HG03039 (cell line): ENCODE results near the gene CEACAM3.
"Not testable (repeated sequence)": the region's sequence is repeated elsewhere in the genome, so short reads cannot be mapped to it uniquely, and the experiment has no call there.

Experiments used
- ATAC-seq: cut with Tn5 transposase; IDR thresholded peaks from one replicate; pipeline ENCODE4 v1.9.1; 2021; ENCODE audit warnings: mild to moderate bottlenecking, moderate library complexity; ENCODE audit not compliant: unreplicated experiment

The CEACAM3 gene

DNA sequence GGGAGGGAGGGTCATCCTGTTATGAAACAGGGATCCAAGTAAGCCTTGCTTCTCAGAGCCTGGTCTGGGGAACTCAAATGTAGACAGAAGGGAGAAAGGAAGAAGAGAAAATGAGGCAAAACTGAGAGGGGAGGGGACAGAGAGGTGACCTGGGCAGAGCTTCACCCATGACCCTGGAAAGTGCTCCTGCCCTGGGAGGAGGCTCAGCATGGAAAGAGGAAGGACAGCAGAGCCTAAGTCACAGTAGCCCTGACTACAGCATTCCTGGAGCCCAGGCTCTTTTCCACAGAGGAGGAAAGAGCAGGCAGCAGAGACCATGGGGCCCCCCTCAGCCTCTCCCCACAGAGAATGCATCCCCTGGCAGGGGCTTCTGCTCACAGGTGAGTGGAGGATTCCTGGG, at the start of gene CEACAM3:
Gene CEACAM3 (plus strand): TSS at position 226 of the 400 bp plus-strand sequence. CDS start 91 bp downstream, at position 317.
- ATAC-seq: no peak

DNA sequence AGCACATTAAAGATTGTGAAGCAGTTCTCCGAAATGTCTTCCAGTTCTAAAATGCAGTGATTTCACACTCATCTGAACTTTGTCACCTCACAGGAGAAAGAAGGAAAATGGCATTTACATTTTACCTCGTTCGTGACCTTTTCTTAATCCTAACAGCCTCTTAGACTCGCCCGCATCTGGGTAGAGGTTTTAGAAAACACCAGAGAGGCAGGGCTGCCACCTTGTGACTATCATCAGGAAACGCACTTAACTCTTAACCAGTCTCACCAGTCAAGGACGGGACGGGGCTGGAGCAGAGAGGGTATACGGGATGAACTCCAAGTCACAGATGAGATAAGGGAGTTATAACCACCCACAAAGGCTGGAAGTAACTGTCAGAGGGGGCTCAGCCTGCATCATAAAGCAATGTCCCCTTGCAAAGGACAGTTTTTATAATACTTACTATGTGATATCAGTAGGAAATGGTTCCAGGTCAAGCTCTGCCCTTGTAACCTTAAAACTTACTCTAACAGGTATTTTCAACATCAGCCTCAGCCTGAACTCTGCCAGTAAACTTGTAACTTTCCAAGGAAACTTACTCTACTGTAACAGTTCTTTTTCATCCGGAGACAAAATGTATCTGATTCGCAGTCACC, 49.7 kb upstream of the CEACAM3 start:
- ATAC-seq: no peak

DNA sequence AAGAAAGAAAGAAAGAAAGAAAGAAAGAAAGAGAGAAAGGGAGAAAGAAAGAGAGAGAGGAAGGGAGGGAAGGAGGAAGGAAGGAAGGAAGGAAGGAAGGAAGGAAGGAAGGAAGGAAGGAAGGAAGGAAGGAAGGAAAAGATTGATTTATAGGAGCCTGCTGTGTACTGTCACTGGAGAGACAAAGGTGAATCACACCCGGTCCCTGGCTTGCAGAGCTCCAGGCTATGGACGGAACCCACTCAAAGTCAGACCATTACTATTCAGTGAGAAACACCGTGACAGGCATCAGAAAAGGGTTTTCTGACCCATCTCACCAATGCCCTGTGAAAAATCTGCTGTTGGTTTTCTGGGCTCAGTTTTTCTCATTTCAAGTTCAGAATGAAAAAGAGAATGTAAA, 48.4 kb upstream of the CEACAM3 start:
- ATAC-seq: no peak

DNA sequence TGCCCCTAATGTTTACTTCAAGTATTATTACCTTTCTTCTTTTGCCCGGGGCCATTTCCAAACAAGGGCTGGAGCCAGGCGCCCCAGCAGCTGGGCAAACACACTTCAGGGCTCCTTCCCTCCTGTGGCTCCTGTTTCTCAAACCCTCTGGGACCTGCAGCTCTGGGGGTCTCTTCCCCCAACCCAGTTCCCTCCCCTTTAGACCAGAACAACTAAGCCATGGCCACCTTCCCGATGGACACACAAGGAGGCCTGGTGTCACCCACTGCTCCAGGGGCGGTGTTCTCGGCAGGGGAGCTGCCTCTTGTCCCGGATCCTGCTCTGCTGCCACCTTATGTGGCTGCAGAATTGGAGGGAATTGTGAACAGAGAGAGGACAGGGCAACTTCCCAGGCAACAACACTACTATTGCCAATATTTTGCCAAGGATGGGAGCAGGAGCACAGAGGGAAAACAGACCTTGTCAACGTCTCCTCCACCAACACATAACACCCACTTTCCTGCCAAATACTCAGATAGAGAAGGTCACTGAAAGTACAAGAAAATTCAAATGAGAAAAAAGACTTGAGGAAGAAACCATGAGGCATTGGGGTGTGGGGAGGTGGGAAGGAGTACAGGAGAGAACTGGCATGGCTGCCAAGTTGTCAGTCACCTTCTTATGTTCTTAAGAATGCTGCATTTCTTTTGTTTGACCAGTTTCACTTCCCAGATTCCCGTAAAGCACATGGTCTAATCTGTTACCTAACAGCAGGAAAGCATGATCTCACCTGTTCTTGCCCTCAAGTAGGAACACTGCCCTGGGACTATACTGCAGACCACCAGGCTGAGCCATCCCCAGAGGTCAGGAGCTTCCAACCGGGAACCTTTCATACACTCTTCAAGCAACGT, 45.9 kb upstream of the CEACAM3 start:
- ATAC-seq: not testable (repeated sequence)

DNA sequence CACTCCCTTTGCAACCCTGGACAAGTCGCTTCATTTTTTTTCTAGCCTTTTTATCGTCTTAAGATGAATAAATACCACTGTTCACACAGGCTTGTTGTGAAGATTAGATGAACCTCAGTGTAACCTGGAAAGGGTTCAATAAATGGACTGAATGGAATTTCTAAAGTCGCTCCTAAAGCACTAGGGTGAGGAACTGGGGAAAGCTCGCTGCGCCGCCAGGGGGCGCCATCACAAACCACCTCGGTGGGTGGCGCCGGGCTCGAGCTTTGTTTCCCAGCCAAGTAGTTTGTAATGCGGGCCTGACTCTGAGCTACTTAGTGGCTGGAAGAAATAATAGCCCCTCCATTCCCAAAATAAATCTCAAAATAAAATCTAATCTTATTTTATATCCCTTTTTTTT, 43.2 kb upstream of the CEACAM3 start:
- ATAC-seq: no peak

DNA sequence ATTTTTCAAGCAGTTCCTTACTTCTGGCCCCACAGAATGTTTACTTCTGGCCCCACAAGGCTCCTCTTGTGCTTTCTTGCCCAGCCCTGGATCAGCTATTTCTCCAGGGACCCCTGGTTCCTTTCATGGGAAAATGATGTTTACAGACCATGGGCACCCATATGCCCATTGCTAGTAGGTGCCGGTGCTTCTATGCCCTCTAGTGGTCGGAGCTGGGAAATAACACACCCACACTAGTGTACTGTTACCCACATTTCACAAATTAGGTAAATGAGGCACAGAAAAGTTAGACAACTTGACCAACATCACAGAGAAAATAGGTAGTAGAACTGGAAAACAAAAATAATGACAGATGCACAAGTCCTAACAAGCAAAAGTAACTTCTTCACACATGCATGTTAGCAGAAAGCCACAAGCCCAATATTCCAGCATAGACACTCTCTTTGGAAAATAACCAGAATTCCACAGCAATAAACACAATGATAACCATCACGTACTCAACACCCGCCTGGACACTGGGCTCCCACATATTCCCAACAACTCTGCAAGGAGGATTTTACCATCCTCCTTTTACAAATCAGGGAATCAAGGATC, 42.4 kb upstream of the CEACAM3 start:
- no peak for ATAC-seq

DNA sequence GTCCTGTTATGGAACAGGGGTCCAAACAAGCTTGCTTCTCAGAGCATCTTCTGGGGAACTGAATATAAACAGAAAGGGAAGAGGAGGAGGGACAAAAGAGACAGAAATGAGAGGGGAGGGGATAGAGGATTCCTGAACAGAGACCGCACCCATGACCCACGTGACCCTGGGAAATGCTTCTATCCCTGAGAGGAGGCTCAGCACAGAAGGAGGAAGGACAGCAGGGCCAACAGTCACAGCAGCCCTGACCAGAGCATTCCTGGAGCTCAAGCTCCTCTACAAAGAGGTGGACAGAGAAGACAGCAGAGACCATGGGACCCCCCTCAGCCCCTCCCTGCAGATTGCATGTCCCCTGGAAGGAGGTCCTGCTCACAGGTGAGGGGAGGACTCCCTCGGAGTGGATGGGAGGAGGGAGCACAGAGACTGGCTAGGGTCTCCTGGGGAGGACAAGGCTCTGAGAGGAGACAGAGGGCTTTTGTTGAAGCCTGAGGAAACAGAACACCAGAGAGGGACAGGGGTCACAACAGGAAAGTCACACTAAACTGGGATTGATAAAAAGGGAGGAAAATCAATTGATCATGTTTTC, 41.0 kb upstream of the CEACAM3 start, which contains the start of gene CEACAM6:
Gene CEACAM6 (plus strand): TSS at position 203 of the 586 bp plus-strand sequence. CDS start 109 bp downstream, at position 312.
- ATAC-seq: no peak

DNA sequence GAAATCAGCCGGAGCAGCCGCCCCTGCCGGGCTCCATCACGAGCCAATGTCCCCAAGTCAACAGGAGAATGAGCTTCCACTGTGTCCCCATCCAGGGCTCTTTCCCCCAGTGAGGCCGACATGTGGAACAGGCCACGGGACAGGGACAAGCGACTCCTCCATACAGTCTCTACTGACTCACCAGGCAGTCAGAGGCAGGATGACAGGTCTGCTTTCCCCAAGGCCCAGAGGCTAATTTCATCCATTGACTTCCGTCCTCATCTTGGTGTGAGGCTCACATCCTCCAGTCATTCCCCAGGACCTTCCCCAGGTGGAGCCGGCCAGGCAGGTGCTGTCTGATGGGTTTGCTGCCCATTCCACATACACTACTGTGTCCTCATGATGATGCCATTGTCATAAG, 37.5 kb upstream of the CEACAM3 start:
- ATAC-seq: no peak

DNA sequence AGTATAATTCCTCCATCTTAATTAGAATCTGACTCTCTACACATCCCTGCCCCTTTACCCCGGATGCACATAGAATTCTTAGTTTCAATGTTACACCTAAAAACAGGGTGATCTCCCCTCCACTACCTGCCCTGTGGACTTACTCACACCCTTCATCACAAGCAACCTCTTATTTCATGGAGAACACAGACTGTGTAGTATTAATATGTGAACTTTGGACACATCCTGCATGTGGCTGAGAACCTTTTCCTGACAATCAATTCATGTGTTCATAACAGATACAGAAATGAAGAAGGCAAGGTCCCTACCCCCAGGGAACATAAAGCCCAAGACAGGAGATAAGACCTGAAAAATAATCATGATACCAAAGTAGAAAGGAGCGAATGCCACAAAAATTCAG, 29.3 kb upstream of the CEACAM3 start:
- ATAC-seq: no peak

DNA sequence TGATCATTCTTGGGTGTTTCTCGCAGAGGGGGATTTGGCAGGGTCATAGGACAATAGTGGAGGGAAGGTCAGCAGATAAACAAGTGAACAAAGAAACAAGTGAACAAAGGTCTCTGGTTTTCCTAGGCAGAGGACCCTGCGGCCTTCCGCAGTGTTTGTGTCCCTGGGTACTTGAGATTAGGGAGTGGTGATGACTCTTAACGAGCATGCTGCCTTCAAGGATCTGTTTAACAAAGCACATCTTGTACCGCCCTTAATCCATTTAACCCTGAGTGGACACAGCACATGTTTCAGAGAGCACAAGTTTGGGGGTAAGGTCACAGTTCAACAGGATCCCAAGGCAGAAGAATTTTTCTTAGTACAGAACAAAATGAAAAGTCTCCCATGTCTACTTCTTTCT, 28.3 kb upstream of the CEACAM3 start:
- ATAC-seq: not testable (repeated sequence)

DNA sequence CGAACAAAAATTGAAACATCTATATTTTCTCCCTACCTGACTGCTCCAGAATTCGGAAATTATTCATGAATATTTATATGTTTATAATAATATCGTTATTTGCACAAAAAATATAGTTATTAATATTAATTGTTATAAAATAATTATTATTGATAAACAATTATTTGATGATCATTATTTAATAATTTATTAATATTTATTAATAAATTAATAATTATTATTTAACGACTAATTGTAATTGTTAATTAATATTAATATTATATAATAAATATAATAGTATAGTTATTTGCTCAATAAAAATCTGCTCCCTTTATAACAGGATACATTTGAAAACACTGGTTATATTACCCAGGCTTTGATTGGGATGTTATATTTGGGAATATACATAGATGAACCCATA, 26.8 kb upstream of the CEACAM3 start:
- ATAC-seq: no peak

DNA sequence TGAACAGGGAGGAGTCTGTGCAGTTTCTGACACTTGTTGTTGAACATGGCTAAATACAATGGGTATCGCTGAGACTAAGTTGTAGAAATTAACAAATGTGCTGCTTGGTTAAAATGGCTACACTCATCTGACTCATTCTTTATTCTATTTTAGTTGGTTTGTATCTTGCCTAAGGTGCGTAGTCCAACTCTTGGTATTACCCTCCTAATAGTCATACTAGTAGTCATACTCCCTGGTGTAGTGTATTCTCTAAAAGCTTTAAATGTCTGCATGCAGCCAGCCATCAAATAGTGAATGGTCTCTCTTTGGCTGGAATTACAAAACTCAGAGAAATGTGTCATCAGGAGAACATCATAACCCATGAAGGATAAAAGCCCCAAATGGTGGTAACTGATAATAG, 25.0 kb upstream of the CEACAM3 start:
- ATAC-seq: no peak

DNA sequence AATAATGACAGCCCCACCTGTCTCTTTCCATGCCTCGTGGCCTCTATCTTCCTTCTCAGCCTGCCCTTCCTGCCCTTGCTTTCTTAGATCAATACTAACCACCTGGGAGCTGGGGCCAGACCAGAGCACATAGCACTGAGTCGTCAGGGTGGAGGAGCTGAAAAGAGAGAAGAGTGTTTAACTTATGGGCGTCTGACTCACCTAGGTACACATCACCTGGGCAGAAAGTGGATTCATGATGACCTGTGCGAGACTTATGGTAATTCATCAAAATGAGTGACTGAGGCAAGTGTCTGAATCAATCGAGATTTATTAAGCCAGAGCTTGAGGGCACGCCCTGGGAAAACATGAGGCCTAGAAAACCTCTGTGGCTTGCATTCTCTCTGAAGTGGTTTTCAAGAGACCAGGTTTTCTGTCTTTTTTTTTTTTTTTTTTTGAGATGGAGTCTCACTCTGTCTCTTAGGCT, 21.8 kb upstream of the CEACAM3 start:
- ATAC-seq: no peak

DNA sequence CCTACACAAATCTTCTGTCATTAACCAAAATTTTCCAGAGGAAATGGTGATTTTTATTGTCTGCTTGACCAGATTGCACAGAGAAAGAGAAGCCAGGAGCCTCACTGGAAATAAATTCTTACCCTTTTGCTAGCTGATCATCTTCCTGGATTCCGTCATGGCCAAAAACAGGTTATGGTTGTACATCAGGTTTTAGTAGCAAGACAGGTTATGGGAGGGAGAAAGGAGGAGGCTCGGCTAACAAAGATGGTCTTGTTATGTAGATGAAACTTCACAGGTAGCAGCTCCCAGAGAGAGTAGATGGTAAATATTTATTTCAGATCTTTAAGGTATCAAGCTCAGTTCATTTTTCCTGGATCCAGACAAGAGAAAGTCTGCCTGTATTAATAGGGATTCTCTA, 19.7 kb upstream of the CEACAM3 start:
- no peak for ATAC-seq

DNA sequence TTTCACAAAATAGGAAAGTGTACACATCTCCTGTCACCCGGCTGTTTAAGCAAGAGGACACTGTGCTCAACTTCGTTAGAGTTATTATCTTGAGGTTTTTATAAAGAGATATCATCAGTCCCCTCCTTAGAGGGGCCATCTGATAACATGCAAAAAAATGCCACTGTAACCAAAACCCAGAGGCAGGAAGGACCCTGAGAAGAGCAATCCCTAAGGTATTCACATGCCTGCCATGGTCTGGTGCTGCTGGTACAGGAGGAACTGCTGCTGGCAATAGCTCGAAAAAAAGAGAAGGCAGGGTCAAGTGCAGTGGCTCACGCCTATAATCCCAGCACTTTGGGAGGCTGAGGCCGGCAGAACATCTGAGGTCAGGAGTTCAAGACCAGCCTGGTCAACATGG, 12.8 kb upstream of the CEACAM3 start:
- ATAC-seq: no peak

DNA sequence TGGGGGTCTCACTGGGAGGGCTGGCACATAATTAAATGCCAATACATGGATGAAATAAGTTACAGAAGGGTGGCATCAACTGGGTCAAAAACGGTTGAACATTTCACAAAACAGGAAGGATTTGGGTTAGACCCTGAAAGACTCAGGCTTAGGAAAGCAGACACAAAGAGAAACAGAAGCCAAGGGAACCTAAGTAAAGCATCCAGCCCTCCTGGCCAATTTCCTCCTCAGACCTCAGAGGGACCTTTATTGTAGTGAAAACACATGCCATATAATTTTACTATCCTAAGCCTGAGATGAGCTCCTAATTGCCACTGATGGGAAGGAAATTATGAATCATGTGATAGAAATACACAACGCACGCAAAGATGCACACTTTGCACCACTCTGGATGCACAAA, 12.1 kb upstream of the CEACAM3 start:
- no peak for ATAC-seq

DNA sequence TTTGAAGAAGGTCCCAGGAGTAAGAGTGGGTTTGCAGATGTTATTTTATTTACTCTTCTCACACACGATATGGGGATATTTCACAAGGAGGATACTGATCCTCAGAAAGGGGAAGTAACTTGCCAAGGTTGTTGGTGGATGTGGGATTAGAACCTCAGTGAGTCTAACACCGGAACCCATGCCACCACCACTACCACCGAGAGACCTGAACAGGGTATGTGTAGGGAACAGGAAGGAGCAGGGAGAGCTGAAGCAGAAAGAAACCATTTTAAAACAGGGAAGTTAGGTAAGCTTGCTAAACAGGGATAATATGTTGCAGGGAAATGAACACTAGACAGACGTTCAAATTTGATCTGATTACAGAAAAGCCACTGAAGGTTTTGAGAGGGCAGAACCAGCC, 11.6 kb upstream of the CEACAM3 start:
- no peak for ATAC-seq

DNA sequence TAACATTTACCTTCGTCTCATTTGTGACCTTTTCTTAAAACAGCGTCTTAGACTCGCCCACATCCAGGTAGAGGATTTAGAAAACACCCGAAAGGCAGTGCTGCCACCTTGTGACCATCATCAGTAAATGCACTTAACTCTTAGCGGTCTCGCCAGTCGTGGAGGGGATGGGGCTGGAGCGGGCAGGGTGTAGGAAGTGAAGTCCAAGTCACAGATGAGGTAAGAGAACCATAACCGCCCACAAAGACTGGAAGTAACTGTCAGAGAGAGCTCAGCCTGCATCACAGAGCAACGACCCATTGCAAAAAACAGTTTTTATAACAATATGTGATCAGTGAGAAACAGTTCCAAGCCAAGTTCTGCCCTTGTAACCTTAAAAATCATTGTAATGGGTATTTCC, 10.7 kb upstream of the CEACAM3 start:
- no peak for ATAC-seq

DNA sequence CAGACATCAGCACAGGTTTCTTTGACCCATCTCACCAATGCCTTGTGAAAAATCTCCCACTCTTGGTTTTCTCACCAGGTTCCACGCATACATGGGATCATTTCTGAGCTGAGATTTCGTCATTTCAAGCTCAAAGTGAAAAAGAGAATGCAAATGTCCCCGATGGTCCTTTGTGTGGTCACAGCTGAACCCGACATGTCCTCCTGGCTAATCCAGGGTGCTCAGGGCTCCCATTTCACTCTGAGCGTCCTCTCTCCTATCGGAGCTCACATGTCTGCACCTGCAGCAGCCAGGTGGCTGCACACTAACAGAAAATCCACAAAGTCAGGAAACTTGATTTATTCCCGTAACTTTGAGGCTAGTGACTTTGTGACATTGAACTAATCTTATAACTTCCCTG, 9.3 kb upstream of the CEACAM3 start:
- ATAC-seq: no peak

DNA sequence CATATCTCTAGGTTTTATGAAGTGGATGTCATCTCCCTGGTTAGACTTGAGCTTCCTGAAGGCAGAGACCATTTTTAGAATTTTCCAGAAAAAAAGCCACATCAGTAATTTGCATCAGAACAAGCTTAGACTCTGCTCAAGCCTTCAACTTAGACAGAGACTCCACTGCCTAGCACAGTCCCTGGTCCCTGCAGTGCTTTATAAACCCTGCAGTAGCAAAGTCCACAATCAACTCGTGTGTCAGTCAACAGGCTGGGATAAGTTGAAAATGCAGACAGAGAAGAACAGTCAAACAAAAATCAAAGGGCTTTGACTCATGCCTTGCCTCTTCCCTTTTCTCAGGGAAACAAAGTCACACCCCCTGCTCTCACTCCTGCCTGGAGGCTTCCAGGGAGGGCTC, 7.9 kb upstream of the CEACAM3 start:
- ATAC-seq: not testable (repeated sequence)

DNA sequence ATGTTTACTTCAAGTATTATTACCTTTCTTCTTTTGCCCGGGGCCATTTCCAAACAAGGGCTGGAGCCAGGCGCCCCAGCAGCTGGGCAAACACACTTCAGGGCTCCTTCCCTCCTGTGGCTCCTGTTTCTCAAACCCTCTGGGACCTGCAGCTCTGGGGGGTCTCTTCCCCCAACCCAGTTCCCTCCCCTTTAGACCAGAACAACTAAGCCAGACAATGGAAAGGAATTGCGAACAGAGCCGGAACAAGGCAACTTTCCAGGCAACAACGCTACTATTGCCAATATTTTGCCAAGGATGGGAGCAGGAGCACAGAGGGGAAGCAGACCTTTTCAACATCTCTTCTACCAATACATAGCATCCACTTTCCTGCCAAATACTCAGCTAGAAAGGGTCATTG, 7.3 kb upstream of the CEACAM3 start:
- not testable (repeated sequence) for ATAC-seq
